H1 (cell line): Measurements from ENCODE around the gene CRB2. TPM values are rescaled to one million over a fixed set of nuclear protein-coding genes. Genes with fewer than 3 reads are reported as not detected.

Experiments
- CTCF ChIA-PET: fragments of 300-600 bp; sonication (Branson Sonifier 250); formaldehyde crosslinking; loops from one replicate; lab custom pipeline; 2021; ENCODE audit not compliant: partially characterized antibody; lab: Charles Lee
- POLR2A ChIA-PET: fragments of 300-600 bp; sonication (Branson Sonifier 250); formaldehyde crosslinking; loops from one replicate; lab custom pipeline; 2021; ENCODE audit warnings: inconsistent platforms; ENCODE audit not compliant: partially characterized antibody; lab: Charles Lee
- DNase-seq, 2 experiments: peaks; one replicate each; pipeline versions ENCODE4 v3.0.0 to v3.0.0-alpha.2; 2010 to 2022; ENCODE audit warnings: low spot score in 2 of 2, low read depth in 1 of 2, mixed read lengths in 1 of 2
- FAIRE-seq: peaks from 2 replicates; lab custom pipeline; 2011; peaks lifted over from hg19 to GRCh38; lab: Jason Lieb, UNC
- H2AFZ ChIP-seq: 2 replicates; pipeline ENCODE4 v1.8.1; 2012; ENCODE audit warnings: low read length, inconsistent platforms
- H2AK5ac ChIP-seq: 2 replicates; pipeline ENCODE4 v1.6.1; 2013; ENCODE audit warnings: low read depth, low read length
- H2BK120ac ChIP-seq: replicated peaks from 2 replicates; pipeline ENCODE3; 2013; ENCODE audit warnings: low read depth, low read length, inconsistent platforms
- H2BK12ac ChIP-seq: 2 replicates; pipeline ENCODE4 v1.6.1; 2013; ENCODE audit warnings: low read depth, low read length
- H2BK15ac ChIP-seq: 2 replicates; pipeline ENCODE4 v1.6.1; 2013; ENCODE audit warnings: low read length
- H2BK20ac ChIP-seq: 2 replicates; pipeline ENCODE4 v1.6.1; 2013; ENCODE audit warnings: low read length
- H2BK5ac ChIP-seq: 2 replicates; pipeline ENCODE4 v1.6.1; 2013; ENCODE audit warnings: low read depth, low read length
- H3K14ac ChIP-seq: 2 replicates; pipeline ENCODE4 v1.6.1; 2013; ENCODE audit warnings: inconsistent platforms; ENCODE audit not compliant: insufficient read length
- H3K18ac ChIP-seq: 2 replicates; pipeline ENCODE4 v1.6.1; 2013; ENCODE audit warnings: low read length; ENCODE audit errors: extremely low read depth
- H3K23ac ChIP-seq: 2 replicates; pipeline ENCODE4 v1.6.1; 2013; ENCODE audit warnings: inconsistent platforms; ENCODE audit not compliant: insufficient read length
- H3K23me2 ChIP-seq: 2 replicates; pipeline ENCODE4 v1.6.1; 2013; ENCODE audit warnings: low read depth, low read length
- H3K27ac ChIP-seq: 2 replicates; pipeline ENCODE4 v1.6.1; 2011; ENCODE audit warnings: low read depth, low read length, inconsistent platforms
- H3K27me3 ChIP-seq, 4 experiments: replicated peaks in 1 of 4; 1 replicate in 1 of 4; 2 replicates in 3 of 4; pipeline versions ENCODE4 v1.6.1 to v1.8.1; 2011 to 2013; ENCODE audit warnings: low read length in 3 of 4, mild to moderate bottlenecking in 3 of 4, inconsistent platforms in 2 of 4, mixed read lengths in 2 of 4, moderate library complexity in 1 of 4; ENCODE audit not compliant: control insufficient read depth in 3 of 4, insufficient read depth in 3 of 4; ENCODE audit errors: extremely low read depth in 1 of 4
- H3K36me3 ChIP-seq, 4 experiments: 2 replicates each; pipeline versions ENCODE4 v1.6.1 to v1.8.1; 2011 to 2013; ENCODE audit warnings: mild to moderate bottlenecking in 4 of 4, low read length in 3 of 4, moderate library complexity in 2 of 4, control low read depth in 1 of 4, inconsistent platforms in 1 of 4; ENCODE audit not compliant: insufficient read depth in 4 of 4, control insufficient read depth in 2 of 4
- H3K4ac ChIP-seq: replicated peaks from 2 replicates; pipeline ENCODE3; 2013; ENCODE audit warnings: low read length, low read depth, mixed read lengths, inconsistent platforms; ENCODE audit not compliant: insufficient read length
- H3K4me1 ChIP-seq, 4 experiments: replicated peaks in 1 of 4; 1 replicate in 1 of 4; 2 replicates in 3 of 4; pipeline versions ENCODE4 v1.6.1 to v1.8.1; 2011 to 2013; ENCODE audit warnings: low read length in 3 of 4, inconsistent platforms in 2 of 4, mixed read lengths in 1 of 4; ENCODE audit not compliant: insufficient read depth in 4 of 4, control insufficient read depth in 3 of 4
- H3K4me2 ChIP-seq, 2 experiments: 2 replicates each; pipeline versions ENCODE4 v1.6.1 to v1.8.1; 2011 to 2013; ENCODE audit warnings: low read depth in 2 of 2, low read length in 2 of 2, control low read depth in 1 of 2, inconsistent platforms in 1 of 2, mild to moderate bottlenecking in 1 of 2; ENCODE audit not compliant: insufficient read depth in 1 of 2
- H3K4me3 ChIP-seq, 4 experiments: fragments of 200-600, 300-600 bp in 1 of 4; sonication (generic), shearing (Covaris generic), sonication (Bioruptor Twin) in 1 of 4; 2 replicates each; pipeline versions ENCODE4 v1.5.1 to v1.8.1; 2011 to 2016; ENCODE audit warnings: low read length in 4 of 4, low read depth in 3 of 4, control low read depth in 2 of 4, inconsistent platforms in 2 of 4, mild to moderate bottlenecking in 2 of 4, mixed read lengths in 1 of 4, moderate library complexity in 1 of 4; ENCODE audit not compliant: insufficient read depth in 2 of 4; ENCODE audit errors: extremely low read depth in 1 of 4
- H3K56ac ChIP-seq: replicated peaks from 2 replicates; pipeline ENCODE3; 2013; ENCODE audit warnings: low read depth, mild to moderate bottlenecking, mixed read lengths, low read length, inconsistent platforms; ENCODE audit not compliant: insufficient read length
- H3K79me1 ChIP-seq: 2 replicates; pipeline ENCODE4 v1.6.1; 2013; ENCODE audit warnings: low read depth, low read length, control low read depth
- H3K79me2 ChIP-seq, 2 experiments: 2 replicates each; pipeline versions ENCODE4 v1.6.1 to v1.8.1; 2012 to 2013; ENCODE audit warnings: low read length in 2 of 2, mild to moderate bottlenecking in 2 of 2, inconsistent platforms in 1 of 2; ENCODE audit not compliant: insufficient read depth in 2 of 2, control insufficient read depth in 1 of 2
- H3K9ac ChIP-seq, 4 experiments: replicated peaks in 1 of 4; 1 replicate in 1 of 4; 2 replicates in 3 of 4; pipeline versions ENCODE4 v1.6.1 to v1.8.1; 2011 to 2013; ENCODE audit warnings: low read depth in 3 of 4, low read length in 3 of 4, control low read depth in 2 of 4, mild to moderate bottlenecking in 2 of 4, moderate library complexity in 2 of 4, inconsistent platforms in 1 of 4; ENCODE audit errors: extremely low read depth in 1 of 4
- H3K9me3 ChIP-seq, 2 experiments: 2 replicates each; pipeline versions ENCODE4 v1.6.1 to v1.8.1; 2012 to 2013; ENCODE audit warnings: mild to moderate bottlenecking in 2 of 2, moderate library complexity in 2 of 2, control low read depth in 1 of 2, inconsistent platforms in 1 of 2, low read depth in 1 of 2, low read length in 1 of 2, mixed read lengths in 1 of 2; ENCODE audit not compliant: insufficient read depth in 2 of 2
- H4K20me1 ChIP-seq, 2 experiments: replicated peaks in 1 of 2; 2 replicates each; pipeline versions ENCODE3 to v1.8.1; 2011 to 2013; ENCODE audit warnings: inconsistent platforms in 2 of 2, low read length in 2 of 2, mild to moderate bottlenecking in 1 of 2; ENCODE audit not compliant: insufficient read depth in 2 of 2, control insufficient read depth in 1 of 2
- H4K5ac ChIP-seq: 2 replicates; pipeline ENCODE4 v1.6.1; 2013; ENCODE audit warnings: low read length, low read depth, mixed read lengths, inconsistent platforms; ENCODE audit not compliant: insufficient read length
- H4K8ac ChIP-seq: 2 replicates; pipeline ENCODE4 v1.8.0; 2013; ENCODE audit warnings: mild to moderate bottlenecking, moderate library complexity, low read length, inconsistent platforms; ENCODE audit not compliant: insufficient read depth; ENCODE audit errors: extremely low read depth
- H4K91ac ChIP-seq: replicated peaks from 2 replicates; pipeline ENCODE3; 2013; ENCODE audit warnings: low read length, mixed read lengths, inconsistent platforms; ENCODE audit not compliant: insufficient read length
- ASH2L ChIP-seq: fragments of 200-600, 300-600 bp; sonication (generic); IDR thresholded peaks from one replicate; pipeline ENCODE4 v1.7.1; 2017; ENCODE audit warnings: low read length
- GTF2F1 ChIP-seq: IDR thresholded peaks from 2 replicates; pipeline ENCODE4 v1.6.1; 2012; ENCODE audit warnings: low read depth, low read length, improper control_type of control experiment, borderline replicate concordance
- JUND ChIP-seq: IDR thresholded peaks from 2 replicates; pipeline ENCODE4 v1.6.1; 2011; ENCODE audit warnings: mild to moderate bottlenecking, improper control_type of control experiment, low read length
- SIN3A ChIP-seq, 2 experiments: IDR thresholded peaks in 1 of 2; conservative IDR thresholded peaks in 1 of 2; 2 replicates each; pipeline ENCODE4 v1.6.1; 2011 to 2012; ENCODE audit warnings: low read length in 2 of 2, improper control_type of control experiment in 1 of 2, low read depth in 1 of 2, mild to moderate bottlenecking in 1 of 2
- YY1 ChIP-seq: IDR thresholded peaks from 2 replicates; pipeline ENCODE4 v1.6.1; 2011; ENCODE audit warnings: low read depth, mild to moderate bottlenecking, low read length
- WGBS, 2 experiments: shearing (Covaris generic) in 1 of 2; methylation state at CpG; one replicate each; pipeline versions ENCODE4 v1.1.6 to v1.1.7; 2013 to 2015; ENCODE audit warnings: low lambda C conversion rate in 2 of 2, mixed read lengths in 2 of 2, inconsistent platforms in 1 of 2, low coverage in 1 of 2, missing lambda C conversion rate in 1 of 2; ENCODE audit not compliant: insufficient replicate concordance in 2 of 2, insufficient coverage in 1 of 2, insufficient read length in 1 of 2; ENCODE audit errors: extremely low coverage in 1 of 2, missing lambda C conversion rate in 1 of 2; 5-methylcytosine and 5-hydroxymethylcytosine counted together
- polyA plus RNA-seq, 7 experiments: library from polyadenylated mRNA; depleted of rRNA in 3 of 7; stranded (reverse) in 5 of 7; unstranded in 2 of 7; fragments of >200 nt in 5 of 7; fragments of 200-250 nt in 2 of 7; gene quantifications; 1 replicate in 5 of 7; 2 replicates in 1 of 7; 4 replicates in 1 of 7; pipeline versions ENCODE4 v1.2.1 to v1.2.3, GENCODE V29; 2011 to 2013; ENCODE audit warnings: missing spikeins in 2 of 7, mixed read lengths in 2 of 7
- total RNA-seq: library from RNA; stranded (reverse); fragmentation: NEBNext Ultra II Directional; extraction: Animal tissue kit (Norgen Biotek cat#: 25700); gene quantifications from 2 replicates; pipeline ENCODE4 v1.2.1, GENCODE V29; 2021

Gene CRB2
- total and polyA plus RNA-seq, 2 of the 8 experiments (the other 6 are each of a cell fraction or from before 2014, with no cell fraction given), result 4.0 to 8.4 TPM

GRCh38 chr9:123358181-123358905, 2.3 kb downstream of the CRB2 start:
- H3K23me2 ChIP-seq, result peaks cover 11% of the 10 kb centered on the region
- 43% methylated on average over 10 of the region's 10 CpGs; no CpG with 5 or more reads in 1 of the 2 experiments for WGBS, 2 experiments
- no peak for DNase-seq
- peaks cover 17 to 54% (median 38%) of the 10 kb centered on the region in 4 experiments for H3K4me1 ChIP-seq
- H3K18ac ChIP-seq, result peak overlapping the region; percentile 71; the same call in 1 of the 2 replicates
- H2AK5ac ChIP-seq, result 0 out of 2 replicates have a peak overlapping the region, but pooled peaks have one; percentile 92
- H4K5ac ChIP-seq, result peak overlapping the region; percentile 8
- no peak overlapping the region for H3K56ac ChIP-seq
- H2BK120ac ChIP-seq, result peak overlapping the region; percentile 63
- H3K4me2 ChIP-seq, result peak overlapping the region; percentile 75 to 85
- FAIRE-seq, result no peak
- no peak overlapping the region for H3K14ac ChIP-seq
- peaks cover 0 to 2% of the 10 kb centered on the region in 2 experiments for H4K20me1 ChIP-seq
- no peak overlapping the region; the same call in 1 of the 2 replicates for H4K8ac ChIP-seq
- CTCF ChIA-PET, result interaction anchor here (0.6 to 22.0 kb wide), 3 partner anchors 12 to 1628 kb away, joined by 3 to 668 read pairs (median 5); no protein-coding TSS in a partner anchor
- H2BK15ac ChIP-seq, result peak overlapping the region; percentile 95; the same call in 1 of the 2 replicates
- H3K27me3 ChIP-seq, result no peaks in the 10 kb centered on the region; a peak in 2 of 7 replicates
- H3K9ac ChIP-seq, result 0 out of 7 replicates have a peak overlapping the region, but pooled peaks of 1 of the 4 experiments have one; percentile 2
- peak overlapping the region; percentile 39; the same call in 1 of the 2 replicates for H2BK5ac ChIP-seq
- peak overlapping the region in 2 of 4 experiments; percentile 23 to 62; a peak in 4 of 8 replicates for H3K4me3 ChIP-seq
- POLR2A ChIA-PET, result interaction anchor here (0.6 to 3.1 kb wide), 6 partner anchors 9 to 118 kb away, joined by 3 to 19 read pairs (median 4); no protein-coding TSS in a partner anchor
- no peak overlapping the region for H3K23ac ChIP-seq
- peak overlapping the region; percentile 88 for H3K4ac ChIP-seq
- H3K9me3 ChIP-seq, result no peaks in the 10 kb centered on the region
- no peak overlapping the region for H2AFZ ChIP-seq
- no peaks in the 10 kb centered on the region for H3K79me2 ChIP-seq
- H4K91ac ChIP-seq, result peak overlapping the region; percentile 98
- peak overlapping the region; percentile 73 for H2BK20ac ChIP-seq
- peak overlapping the region; percentile 98; the same call in 1 of the 2 replicates for H2BK12ac ChIP-seq
- no peaks in the 10 kb centered on the region for H3K36me3 ChIP-seq
- peak overlapping the region; percentile 62; the same call in 1 of the 2 replicates for H3K27ac ChIP-seq
- no peaks in the 10 kb centered on the region for H3K79me1 ChIP-seq
- peak in 1 of 2 experiments; percentile 50; a peak in 1 of 4 replicates for TF ChIP-seq SIN3A (conservative IDR thresholded peaks at IDR 0.05 in 1 of 2, IDR thresholded peaks at IDR 0.05 in 1 of 2; ENCODE audit: low read depth in 1 of 2, low read length in 2 of 2)
- peak; percentile 25 for TF ChIP-seq ASH2L
- TF ChIP-seq YY1, result 0 out of 2 replicates have a peak, but pooled peaks have one; percentile 21
- TF ChIP-seq JUND, result no peak
- TF ChIP-seq GTF2F1, result no peak
